ENCODE measurements around the gene SNX3.
A peak's percentile ranks its signal among the peaks of the same experiment; 100 is the strongest.
"Not testable (repeated sequence)": the region's sequence is repeated elsewhere in the genome, so short reads cannot be mapped to it uniquely, and the experiment has no call there.

Gene SNX3

DNA sequence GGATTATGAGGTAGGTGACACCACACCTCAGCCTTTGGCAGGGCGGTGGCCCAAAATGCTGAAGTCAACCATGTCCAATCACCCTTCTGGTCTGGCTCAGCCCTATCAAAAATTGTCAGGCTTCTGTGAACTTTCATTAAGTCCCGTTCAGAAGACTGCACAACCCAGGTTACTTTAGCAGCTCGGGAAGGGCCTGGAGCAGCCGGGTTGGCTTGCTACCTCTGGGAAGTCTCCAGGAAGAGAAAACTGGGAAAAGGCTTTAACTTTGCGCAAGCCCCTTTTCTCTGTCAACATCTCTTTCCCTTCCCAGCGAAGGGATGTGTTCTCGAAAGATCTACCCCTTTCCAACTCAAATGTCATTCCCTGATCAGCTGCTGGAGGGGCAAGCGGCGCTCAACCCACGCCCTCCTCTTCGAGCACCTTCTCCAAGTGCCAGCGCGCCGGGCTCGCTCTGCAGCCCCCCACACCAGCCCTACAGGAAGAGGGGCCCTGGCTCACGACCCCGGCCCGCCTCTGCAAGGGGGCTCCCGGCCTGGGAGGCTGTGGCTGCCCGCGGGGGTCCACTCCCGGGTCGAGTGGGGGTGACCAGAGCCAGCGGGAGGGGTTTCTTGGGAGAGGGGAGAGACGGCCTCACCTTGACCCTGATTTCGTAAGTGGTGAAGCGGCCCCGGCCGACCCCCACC lies 573 bp downstream of the SNX3 start:
- DNase-seq: peak; percentile 27

DNA sequence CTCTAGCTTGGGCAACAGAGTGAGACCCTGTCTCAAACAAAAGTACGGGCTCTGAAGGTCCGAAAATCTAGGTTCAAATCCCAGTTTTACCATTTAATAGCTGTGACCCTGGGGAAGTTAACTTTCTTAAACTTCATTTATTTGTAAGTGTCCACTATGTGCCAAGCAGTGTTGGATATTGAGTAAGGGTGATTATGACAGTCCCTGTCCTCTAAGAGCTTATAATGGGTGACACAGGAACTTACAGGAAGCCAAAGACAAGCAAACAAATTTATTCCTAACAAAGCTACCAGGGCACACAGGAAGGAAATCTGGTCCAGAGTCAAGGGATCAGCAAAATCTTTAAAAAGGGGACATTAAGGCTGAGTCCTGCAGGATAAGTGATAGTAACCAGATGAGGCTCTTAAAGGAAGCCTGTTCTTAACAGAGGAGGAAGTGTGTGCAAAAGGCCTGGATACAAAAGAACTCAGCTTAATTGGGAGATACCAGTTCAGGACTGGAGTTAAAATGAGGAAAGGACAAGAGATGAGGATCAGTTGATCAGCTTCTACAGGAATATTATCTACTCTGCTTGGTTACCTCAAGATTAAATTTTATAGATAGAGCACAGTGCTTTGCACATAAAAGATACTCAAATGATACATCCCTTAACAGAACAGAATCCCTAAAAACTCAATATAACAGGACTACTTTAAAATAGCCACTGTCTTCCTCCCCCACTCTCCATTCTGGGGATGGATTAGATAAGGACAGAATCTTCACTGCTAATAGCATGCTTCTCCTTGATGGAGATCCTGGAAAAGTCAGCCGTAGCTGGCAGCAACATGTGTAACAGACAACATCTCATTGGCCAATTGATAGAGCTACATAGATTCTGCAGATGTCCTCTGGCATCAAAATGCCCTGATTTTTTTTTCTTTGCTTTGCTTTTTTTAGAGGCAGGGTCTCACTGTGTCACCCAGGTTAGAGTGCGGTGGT lies 6.1 kb downstream of the SNX3 start:
- no peak for DNase-seq

DNA sequence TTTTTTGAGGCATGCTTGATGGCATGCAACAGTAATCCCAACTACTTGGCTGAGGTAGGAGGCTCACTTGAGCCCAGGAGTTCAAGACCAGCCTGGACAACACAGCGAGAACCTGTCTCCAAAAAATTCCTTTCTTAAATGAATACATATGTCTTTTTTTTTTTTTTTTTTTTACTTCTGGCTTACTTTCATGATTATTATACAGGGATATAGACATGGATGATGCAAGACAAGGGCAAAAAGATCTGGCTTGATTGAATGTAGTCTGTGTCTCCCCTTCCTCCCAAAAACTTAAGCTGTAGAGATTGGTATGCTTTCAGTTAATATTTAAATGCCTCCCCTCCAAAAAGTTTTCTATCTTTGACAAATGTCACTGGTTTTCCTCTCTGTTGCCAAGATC lies 7.6 kb downstream of the SNX3 start:
- no peak for DNase-seq

DNA sequence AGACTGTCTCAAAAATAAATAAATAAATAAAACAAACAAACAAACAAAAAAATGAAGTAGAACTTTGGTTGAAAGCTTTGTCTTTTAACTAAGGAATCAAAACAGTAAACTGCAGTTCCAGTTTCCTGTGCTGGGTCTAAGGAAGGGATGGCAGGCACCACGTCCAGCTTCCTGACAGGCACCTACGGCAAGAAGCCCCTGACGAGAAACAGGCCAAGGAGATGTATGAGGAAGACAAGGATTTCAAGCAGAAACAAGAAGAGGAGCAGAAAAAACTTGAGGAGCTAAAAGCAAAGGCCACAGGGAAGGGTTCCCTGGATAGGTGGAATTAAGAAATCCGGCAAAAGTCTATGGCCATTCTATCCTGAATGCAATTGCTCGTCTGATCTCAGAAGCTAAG lies 8.8 kb downstream of the SNX3 start:
- DNase-seq: no peak

DNA sequence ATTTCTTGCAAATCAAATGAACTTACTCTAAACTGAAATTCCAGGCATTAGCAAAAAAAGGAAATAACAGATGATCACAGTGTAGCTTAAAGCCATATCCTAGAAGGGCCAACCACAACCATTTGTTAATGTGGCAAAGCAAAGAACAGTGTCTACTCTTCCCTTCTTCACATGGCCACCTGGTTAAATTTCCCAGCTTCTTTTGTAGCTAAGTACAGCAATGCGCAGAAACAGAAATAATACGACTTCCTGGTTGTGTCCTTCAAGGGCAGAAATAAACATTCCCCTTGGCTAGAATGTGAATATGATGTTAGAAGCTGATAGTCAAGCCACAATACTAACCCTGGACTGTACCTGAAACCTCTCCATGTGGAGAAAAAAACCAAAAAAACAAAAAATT lies 9.6 kb downstream of the SNX3 start:
- no peak for DNase-seq

DNA sequence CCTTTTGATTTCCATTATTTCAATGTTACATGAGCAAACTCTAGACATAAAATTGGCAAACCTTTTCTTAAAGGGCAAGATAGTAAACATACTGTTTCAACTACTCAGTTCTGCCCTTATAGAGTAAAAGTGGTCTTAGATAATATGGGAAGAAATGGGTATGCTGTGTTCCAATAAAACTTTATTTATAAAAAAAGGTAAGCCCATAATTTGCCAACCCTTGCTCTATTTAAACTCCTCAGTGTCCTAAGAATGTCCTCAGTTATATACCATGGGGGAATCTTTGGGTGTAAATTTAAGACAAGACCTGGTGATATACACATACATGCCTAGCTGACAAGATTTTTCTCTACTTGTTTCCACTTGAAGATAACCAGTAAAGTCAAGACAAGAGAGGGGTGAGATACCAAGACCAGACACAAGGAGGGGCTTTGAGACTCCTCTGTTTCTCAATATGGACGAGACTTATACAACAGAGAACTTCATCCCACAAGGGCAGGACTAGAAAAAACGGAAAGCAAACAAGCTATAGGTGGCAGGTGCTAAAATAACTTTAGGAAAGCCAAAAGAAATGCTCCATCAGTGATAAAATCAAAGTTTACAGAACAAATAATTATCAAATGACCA lies 10.5 kb downstream of the SNX3 start:
- no peak for DNase-seq

DNA sequence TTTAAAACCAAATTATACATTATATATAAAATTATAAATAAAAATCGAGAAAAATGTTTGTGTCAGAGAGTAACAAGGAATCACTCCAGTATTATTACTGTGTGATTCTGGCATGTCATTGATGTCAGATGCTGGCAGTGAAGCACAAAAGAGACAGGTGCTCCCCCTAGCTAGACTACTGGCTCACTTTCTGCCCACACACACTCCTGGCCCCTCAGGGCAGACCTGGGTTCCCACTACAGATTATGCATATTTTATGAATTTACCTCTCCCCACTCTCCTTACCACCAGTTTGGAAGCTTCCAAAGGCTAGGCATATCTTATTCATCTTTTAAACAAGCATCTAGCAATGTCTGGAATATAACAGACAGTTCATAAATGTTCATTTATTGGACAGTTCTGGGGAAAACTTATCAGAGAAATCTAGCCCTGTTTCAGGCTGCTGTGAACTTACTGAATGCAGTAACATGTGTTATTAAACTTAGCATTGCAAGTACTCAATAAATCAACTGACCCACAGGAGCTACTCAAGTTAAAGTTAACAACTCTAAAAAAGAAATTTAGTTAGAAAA lies 12.8 kb downstream of the SNX3 start:
- no peak for DNase-seq

DNA sequence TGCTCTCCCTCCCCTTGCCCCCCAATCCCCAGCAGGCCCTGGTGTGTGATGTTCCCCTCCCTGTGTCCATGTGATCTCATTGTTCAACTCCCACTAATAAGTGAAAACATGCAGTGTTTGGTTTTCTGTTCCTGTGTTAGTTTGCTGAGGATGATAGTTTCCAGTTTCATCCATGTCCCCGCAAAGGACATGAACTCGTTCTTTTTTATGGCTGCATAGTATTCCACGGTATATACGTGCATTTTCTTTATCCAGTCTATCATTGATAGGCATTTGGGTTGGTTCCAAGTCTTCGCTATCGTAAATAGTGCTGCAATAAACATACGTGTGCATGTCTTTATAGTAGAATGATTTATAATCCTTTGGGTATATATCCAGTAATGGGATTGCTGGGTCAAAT lies 15.7 kb downstream of the SNX3 start:
- not testable (repeated sequence) for DNase-seq

DNA sequence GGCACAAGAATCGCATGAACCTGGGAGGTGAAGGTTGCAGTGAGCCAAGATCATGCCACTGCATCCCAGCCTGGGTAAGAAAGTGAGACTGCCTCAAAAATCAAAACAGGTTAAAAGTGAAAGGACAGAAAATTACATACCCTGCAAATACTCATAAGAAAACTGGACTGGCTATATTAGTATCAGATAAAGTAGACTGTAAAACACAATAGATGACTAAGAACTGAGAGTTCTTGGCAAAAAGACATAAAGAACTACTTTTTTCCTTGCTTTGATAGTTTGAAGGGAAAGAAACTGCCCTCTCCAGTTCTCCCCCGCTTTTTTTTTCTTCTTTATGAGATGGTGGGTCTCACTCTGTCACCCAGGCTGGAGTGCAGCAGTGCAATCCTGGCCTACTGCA lies 17.0 kb downstream of the SNX3 start:
- DNase-seq: no peak

DNA sequence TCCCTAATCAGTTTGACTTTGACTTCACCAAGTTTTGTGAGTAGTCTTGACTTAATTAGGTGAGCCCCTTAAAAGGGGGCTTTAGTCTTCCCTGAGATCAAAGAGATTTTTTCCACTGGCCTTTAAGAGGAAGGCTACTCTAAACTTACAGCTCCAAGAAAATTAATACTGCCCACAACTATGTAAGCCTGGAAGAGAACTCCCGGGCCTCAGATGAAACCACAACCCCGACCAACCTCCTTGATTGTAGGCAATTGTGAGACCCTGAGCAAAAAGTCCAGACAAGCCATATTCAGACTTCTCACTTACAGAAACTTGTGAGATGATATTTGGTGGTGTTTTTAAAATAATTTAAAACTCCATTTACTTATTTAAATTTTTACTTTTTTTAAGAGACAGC lies 18.1 kb downstream of the SNX3 start:
- DNase-seq: no peak

DNA sequence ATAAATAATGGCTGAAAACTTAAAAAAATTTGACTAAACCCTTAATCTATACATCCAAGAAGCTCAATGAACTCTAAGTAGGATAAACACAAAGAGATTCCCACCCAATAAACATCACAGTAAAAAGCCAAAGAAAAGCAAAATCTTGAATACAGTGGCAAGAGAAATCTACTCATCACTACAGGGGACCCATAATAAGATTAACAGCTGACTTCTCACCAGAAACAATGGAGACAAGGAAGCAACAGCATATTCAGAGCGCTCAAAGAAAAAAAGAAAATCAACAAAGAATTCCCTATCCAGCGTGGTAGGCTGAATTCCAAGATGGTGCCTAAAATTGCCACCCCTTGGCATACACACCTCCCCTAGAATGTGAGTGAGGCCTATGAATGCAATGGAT lies 18.6 kb downstream of the SNX3 start:
- no peak for DNase-seq

DNA sequence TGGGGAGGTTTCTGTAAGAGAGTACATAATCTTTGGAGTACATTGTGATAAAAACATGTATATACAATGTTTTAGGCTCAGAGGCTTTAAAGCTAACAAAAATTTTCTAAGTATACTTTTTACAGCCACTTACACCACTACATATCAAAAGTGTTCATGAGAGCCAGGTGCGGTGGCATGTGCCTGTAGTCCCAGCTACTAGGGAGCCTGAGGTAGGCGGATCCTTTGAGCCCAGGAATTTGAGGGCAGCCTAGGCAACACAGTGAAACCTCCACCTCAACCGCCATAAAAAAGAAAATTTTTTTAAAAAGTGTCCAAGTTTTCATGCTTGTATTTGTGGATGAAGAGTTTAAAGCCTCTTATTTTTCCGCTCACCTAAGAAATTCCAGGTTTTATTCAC lies 22.5 kb downstream of the SNX3 start:
- DNase-seq: no peak

DNA sequence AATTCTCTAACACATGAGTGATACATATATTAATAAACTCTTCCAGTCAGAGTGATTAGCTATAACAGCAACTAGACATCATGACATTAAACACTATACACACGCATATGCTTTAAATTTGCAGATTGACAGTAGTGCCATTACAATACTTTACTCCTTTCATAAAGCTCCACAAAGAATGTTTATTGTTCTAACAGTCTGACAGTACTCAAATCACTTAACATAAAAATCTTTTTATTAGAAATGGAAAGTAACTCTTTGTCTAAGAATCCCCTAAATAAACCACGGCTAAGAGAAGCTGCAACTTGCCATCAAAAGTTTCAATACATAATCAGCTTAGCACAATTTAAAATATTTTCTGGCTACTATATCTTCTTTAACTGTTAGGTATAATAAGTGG lies 24.0 kb downstream of the SNX3 start:
- no peak for DNase-seq

DNA sequence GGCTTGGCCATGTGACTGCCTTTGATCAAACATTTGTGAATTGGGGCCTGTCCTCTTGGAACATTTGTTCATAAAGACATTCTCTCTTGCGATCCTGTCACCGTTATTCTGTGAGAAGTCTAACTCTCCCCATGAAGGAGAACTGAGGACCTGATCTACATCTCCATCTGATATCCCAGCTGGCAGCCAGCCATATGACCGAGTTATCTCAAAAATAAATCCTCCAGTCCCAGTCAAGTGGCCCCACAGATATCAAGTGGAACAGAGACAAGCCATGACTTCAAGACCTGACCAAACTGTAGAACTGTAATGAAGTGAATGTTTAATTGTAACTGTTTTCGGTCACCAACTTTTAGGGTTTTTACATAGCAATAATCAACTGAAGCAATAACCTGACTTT lies 25.7 kb downstream of the SNX3 start:
- no peak for DNase-seq

DNA sequence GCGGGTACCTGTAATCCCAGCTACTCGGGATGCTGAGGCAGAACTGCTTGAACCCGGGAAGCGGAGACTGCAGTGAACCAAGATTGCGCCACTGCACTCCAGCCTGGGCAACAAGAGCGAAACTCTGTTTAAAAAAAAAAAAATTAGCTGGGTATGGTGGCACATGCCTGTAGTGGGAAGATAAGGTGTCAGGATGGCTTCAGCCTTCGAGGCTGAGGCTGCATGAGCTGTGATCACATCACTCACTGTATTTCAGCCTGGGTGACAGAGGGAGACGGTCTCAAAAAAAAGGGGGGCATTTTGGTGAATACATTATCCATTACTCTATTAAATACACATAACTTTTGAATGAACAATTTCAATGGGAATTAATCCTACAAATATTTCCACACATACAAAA lies 32.4 kb downstream of the SNX3 start:
- no peak for DNase-seq

DNA sequence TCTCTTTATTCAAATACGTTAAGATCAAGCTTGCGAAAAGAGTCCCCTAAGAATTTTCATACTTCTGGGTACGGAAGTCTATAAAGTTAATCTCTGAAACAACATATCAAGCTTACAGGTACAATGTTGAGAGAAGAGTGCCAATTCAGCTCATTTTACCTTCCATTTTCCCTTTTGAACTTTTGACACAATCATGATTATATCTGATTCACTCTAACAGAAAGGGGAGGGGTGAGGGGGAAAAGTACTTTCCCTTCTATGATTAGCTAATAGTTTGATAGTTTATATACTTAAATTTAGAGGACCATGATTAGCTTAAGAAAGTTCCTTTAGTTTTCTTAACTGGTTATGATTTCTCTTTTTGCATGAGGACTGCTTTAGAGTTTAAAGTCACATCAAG lies 33.5 kb downstream of the SNX3 start:
- no peak for DNase-seq

DNA sequence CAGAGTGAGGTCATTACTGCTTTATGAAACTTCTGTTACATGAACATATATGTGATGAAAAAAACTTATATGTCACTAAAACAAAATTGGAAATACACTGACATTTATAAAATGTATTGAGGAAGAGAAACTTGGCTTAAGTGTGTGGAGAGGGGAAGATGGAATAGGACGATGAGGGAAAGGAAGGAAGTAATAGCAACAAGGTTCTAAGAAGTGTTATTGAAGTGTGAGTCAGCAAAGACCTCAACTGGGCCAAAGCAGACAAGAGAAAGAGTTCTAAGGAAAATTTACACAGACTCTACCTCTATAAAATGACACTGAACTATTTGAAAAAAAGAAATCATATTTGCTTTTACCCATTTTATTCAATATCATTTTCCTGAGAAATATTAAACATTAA lies 38.3 kb downstream of the SNX3 start:
- no peak for DNase-seq

DNA sequence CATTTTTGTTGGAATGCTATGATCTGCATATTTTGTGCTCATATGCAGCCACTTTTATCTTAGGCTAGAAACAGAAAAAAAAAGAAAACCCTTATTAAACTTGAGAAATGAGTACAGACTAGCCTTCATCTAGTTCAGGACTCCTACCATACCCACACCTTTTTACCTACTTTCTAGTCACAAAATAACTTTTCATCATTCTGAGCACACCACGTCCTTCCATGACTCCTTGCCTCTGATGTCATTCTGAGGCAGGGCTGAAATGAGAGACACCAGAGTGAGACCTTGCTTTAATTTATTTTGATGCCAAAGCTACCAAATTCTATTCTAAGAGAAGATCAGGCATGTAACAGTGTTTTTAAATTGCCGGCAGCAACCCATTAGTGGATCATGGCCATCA lies 38.8 kb downstream of the SNX3 start:
- DNase-seq: no peak

DNA sequence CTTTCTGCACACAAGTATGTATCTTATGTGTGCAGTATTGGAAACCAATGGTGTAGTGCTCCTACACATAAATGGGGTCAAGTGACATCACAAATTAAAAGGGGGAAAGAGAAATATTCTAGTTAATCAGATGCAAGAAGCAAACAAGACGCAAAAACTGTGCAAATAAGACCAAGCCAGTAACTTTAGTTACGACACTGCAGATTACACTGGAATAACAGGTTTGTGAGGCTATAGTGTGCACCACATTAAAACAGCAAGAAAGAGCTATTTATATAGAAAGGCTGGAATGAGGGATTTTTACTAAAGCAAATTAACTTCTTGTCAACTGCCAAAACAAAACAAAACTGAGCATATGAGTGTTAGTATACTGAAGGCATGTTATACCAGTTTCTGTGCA lies 49.2 kb downstream of the SNX3 start:
- no peak for DNase-seq

DNA sequence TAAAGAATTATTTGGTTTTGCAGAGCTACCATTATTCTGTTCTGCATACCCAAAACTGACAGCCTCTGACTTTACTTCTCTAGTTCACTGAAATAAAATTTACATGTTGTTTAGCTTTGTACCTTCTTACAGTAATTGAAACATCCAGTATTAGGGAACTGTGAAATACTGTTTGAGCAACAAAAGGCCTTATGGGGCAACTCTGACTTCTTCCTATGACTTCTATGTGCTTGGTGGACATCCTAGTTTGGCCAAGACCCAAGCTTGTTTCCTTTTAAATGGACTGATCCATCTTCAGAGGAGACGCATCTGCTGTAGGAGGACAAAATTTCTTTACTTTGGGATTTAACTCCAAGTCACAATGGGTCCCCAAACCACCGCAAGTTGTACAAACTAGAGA lies 50.3 kb downstream of the SNX3 start:
- DNase-seq: no peak

DNA sequence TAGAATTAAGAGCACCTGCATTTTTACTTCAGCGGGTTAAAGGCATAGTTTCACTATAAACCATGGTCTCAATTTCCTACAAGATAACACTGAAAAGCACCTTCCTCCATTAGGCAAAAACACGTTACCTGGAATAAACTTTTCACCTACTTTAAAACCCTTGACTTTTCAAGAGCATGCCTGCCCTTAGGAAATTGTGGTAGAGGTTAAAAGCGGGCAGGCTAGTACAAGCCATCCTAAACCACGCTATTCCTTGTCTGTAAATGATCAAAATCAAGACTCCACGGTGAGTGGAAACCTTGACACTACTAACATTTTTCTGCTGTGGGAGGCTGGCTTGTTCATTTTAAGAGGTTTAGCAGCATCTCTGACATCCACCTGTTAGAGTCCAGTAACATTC lies 51.1 kb downstream of the SNX3 start:
- no peak for DNase-seq

DNA sequence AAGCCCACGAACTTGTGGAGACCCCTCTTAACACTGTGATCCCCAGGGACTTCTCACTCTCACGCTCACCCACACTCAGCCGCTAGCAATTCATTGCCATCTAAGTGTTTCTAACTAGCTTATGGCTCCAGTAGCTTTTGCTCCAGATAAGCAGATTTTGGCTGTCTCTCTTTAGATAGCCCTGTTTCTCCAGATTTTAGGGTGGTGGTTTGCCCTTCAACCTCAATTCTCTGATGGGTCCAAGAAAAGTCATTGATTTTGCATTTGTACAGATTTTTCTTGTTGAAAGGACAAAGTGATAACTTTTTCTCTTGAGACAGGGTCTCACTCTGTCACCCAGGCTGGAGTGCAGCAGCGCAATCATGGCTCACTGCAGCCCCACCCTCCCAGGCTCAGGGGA lies 53.8 kb downstream of the SNX3 start:
- DNase-seq: no peak

Data from CD4-positive, alpha-beta T cell treated with Interleukin-6 for 4 hours (primary cell).